GM18867 (cell line): ENCODE measurements around the gene CDC45.
"Not testable (repeated sequence)": the region's sequence is repeated elsewhere in the genome, so short reads cannot be mapped to it uniquely, and the experiment has no call there.

Source experiments
- ATAC-seq: cut with Tn5 transposase; IDR thresholded peaks from one replicate; pipeline ENCODE4 v1.9.1; 2021; ENCODE audit warnings: mild to moderate bottlenecking, moderate library complexity; ENCODE audit not compliant: unreplicated experiment

The CDC45 gene

GRCh38 chr22:19526702-19527111 lies 47.0 kb downstream of the CDC45 start:
- no peak for ATAC-seq

GRCh38 chr22:19527321-19527721 lies 47.6 kb downstream of the CDC45 start:
- no peak for ATAC-seq

- no peak for ATAC-seq
Observed at GRCh38 chr22:19527861-19528417, 48.2 kb downstream of the CDC45 start.

GRCh38 chr22:19529811-19530210 lies 50.1 kb downstream of the CDC45 start:
- ATAC-seq, result no peak

- ATAC-seq, result no peak
Observed at GRCh38 chr22:19530751-19531150, 51.0 kb downstream of the CDC45 start.

DNA sequence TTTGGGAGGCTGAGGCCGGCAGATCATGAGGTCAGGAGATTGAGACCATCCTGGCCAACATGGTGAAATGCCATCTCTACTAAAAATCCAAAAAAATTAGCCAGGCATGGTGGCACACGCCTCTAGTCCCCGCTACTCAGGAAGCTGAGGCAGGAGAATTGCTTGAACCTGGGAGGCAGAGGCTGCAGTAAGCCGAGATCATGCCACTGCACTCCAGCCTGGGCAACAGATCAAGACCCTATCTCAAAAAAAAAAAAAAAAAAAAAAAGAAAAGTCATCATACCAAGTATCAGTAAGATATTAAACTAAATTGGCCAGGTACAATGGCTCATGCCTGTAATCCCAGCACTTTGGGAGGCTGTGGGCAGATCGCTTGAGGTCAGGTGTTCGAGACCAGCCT lies 51.6 kb downstream of the CDC45 start:
- not testable (repeated sequence) for ATAC-seq

GRCh38 chr22:19533049-19533626 lies 53.4 kb downstream of the CDC45 start:
- no peak for ATAC-seq

DNA sequence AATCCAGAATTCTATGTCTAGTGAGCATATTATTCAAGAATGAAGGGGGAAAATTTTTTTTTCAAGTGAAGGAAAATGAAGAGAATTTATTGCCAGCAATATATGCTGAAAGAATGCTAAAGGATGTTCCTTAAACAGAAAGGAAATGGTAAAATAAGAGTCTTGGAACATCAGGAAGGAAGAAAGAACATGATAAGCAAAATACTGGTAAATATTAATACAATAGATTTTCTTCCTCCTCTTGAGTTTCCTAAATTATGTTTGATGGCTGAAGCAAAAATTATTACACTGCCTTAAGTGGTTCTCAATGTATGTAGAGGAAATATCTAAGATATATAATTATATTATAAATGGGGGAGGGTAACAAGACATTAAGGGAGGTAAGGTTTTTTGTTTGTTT lies 54.1 kb downstream of the CDC45 start:
- ATAC-seq, result no peak

GRCh38 chr22:19535001-19535400 lies 55.3 kb downstream of the CDC45 start:
- ATAC-seq, result no peak

GRCh38 chr22:19536564-19536963 lies 56.8 kb downstream of the CDC45 start:
- ATAC-seq, result no peak

- ATAC-seq, result no peak
Observed at GRCh38 chr22:19537941-19538488, 58.3 kb downstream of the CDC45 start.

DNA sequence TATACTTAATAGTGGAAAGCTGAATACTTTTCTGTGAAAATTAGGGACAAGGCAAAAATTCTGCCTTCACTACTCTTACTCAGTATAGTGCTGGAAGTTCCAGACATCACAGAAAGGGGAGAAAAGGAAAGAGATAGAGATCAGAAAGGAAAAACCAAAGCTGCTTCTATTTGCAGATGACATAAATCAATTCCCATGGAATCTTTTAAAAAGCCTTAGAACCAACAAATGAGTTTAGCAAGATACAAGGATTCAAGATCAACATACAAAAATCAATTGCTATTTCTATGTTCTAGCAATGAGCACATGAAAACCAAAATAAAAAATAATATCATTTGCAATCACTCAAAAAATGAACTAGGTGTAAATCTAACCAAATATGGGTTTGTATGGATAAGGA lies 60.7 kb downstream of the CDC45 start:
- ATAC-seq, result no peak

GRCh38 chr22:19543970-19544708 lies 64.4 kb downstream of the CDC45 start:
- no peak for ATAC-seq

DNA sequence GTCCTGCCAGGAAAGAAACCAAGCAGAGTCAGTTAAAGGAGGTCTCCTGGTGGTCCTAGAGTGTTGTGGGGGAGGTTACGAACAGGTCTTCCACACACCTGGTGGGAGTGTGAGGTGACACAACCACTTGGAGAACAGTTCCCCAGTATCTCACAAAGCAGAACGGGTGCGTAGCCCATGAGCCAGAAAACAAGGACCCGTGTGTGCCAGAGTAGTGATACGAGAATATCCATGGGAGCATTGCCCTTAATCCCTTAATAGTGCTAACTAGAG lies 66.2 kb downstream of the CDC45 start:
- ATAC-seq, result no peak

DNA sequence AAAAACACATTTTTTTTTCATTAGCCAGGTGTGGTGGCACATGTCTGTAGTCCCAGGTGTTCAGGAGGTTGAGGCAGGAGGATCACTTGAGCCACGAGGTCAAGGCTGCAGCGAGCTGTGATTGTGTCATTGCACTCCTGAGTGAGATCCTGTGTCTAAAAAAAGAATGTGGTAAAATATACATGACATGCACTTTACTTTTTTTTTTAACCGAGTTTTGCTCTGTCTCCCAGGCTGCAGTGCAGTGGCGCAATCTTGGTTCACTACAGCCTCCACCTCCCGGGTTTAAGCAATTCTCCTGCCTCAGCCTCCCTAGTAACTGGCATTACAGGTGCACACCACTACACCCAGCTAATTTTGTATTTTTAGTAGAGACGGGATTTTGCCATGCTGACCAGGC lies 67.0 kb downstream of the CDC45 start:
- no peak for ATAC-seq

DNA sequence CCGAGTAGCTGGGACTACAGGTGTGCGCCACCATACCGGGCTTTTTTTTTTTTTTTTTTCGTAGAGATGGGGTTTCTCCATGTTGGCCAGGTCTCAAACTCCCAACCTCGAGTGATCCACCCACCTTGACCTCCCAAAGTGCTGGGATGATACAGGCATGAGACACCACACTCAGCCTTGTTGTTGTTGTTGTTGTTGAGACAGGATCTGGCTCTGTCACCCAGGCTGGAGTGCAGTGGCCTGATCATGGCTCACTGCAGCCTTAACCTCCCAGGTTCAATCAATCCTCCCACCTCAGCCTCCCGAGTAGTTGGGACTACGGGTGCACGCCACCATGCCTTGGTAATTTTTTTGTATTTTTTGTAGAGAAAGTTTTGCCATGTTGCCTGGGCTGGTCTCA lies 67.9 kb downstream of the CDC45 start:
- ATAC-seq, result no peak

- not testable (repeated sequence) for ATAC-seq
Observed at GRCh38 chr22:19548427-19548826, 68.7 kb downstream of the CDC45 start.

DNA sequence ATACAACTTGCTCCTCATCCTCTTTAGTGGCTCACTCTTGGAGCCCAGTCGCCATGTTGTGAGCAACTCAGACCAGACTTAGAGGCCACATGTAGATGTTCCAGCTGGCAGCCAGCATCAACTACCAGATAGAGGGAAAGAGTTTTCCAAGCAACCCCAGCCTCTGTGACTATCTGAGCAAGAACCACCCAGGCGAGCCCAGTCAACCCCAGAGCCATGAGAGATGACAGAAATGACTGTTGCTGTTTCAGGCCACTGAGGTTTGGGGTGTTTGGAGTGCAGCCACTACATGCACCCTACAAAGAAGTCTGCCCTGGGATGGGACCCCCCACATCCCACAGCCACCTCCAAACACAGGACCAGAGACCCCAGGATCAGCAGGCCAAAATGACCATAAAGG lies 69.2 kb downstream of the CDC45 start:
- no peak for ATAC-seq

DNA sequence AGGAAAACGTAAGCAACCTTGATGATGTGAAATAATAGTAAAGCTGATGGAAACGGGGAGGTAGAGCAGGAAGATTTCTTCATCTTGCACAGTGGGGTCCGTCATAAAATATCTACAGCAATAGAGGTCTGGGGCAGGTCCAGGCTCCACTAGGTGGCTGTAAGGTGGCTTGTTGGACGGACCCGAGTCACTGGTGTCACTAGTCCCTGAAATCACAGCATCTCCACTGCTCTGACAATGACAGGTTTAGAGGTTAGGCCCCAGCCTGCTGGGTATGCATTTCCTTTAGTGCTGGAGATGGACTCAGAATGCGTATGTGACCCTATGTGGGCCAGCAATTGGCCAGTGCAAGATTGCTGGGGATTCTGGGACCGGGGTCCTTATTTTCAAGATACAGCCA lies 69.7 kb downstream of the CDC45 start:
- no peak for ATAC-seq

- no peak for ATAC-seq
Observed at GRCh38 chr22:19550382-19550781, 70.7 kb downstream of the CDC45 start.

GRCh38 chr22:19553201-19553600 lies 73.5 kb downstream of the CDC45 start:
- ATAC-seq, result no peak

GRCh38 chr22:19554834-19555404 lies 75.2 kb downstream of the CDC45 start:
- ATAC-seq, result no peak
